HG03103 (cell line): ENCODE measurements around the gene VAV2.

Experiments used
- ATAC-seq: cut with Tn5 transposase; IDR thresholded peaks from one replicate; pipeline ENCODE4 v1.9.1; 2021; ENCODE audit warnings: low read depth; ENCODE audit not compliant: unreplicated experiment

VAV2 gene

GRCh38 chr9:133825555-133826218 is 166.4 kb downstream of the VAV2 start:
- ATAC-seq: no peak

GRCh38 chr9:133824802-133825186 is 167.3 kb downstream of the VAV2 start:
- ATAC-seq: no peak

- ATAC-seq: no peak
Measured at GRCh38 chr9:133824106-133824801, 167.9 kb downstream of the VAV2 start.

- no peak for ATAC-seq
Measured at GRCh38 chr9:133823189-133824105, 168.7 kb downstream of the VAV2 start.

- ATAC-seq: no peak
Measured at GRCh38 chr9:133822430-133823065, 169.6 kb downstream of the VAV2 start.

GRCh38 chr9:133821601-133822429 is 170.3 kb downstream of the VAV2 start:
- ATAC-seq: no peak

GRCh38 chr9:133819923-133820322 is 172.2 kb downstream of the VAV2 start:
- ATAC-seq: no peak

- no peak for ATAC-seq
Measured at GRCh38 chr9:133818444-133818843, 173.7 kb downstream of the VAV2 start.

GRCh38 chr9:133815781-133816180 is 176.3 kb downstream of the VAV2 start:
- no peak for ATAC-seq

- no peak for ATAC-seq
Measured at GRCh38 chr9:133814586-133815208, 177.4 kb downstream of the VAV2 start.

GRCh38 chr9:133813749-133814585 is 178.2 kb downstream of the VAV2 start:
- no peak for ATAC-seq

GRCh38 chr9:133812941-133813748 is 179.0 kb downstream of the VAV2 start:
- no peak for ATAC-seq

- no peak for ATAC-seq
Measured at GRCh38 chr9:133812077-133812868, 179.9 kb downstream of the VAV2 start.

- ATAC-seq: no peak
Measured at GRCh38 chr9:133811471-133811870, 180.7 kb downstream of the VAV2 start.

- no peak for ATAC-seq
Measured at GRCh38 chr9:133810556-133811195, 181.4 kb downstream of the VAV2 start.

GRCh38 chr9:133809335-133809734 is 182.8 kb downstream of the VAV2 start:
- no peak for ATAC-seq

- ATAC-seq: no peak
Measured at GRCh38 chr9:133807818-133808217, 184.3 kb downstream of the VAV2 start.
